Measurements from ENCODE around the gene CCL7.

Gene CCL7

GRCh38 chr17:34291721-34292348 lies 21.8 kb downstream of the CCL7 start:
- no peak for DNase-seq

DNA sequence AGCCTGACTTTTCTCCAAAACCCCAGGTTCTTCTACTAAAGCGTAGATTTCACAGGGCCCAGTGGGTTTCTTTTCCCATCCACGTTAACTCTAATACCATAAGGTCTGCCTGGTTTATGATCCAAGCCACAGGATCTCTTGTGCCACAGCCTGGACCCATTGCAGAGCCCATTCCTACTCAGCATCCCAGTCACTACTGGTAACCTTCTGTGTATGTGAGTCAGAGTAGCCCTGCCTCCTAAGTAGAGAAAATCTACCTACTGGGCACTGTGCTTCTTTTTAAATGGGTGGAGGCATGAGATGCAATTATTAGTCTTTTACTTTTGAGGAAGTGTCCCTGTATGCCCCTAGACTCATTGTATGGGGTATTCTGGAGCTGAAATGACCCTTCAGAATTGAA lies 29.0 kb downstream of the CCL7 start:
- no peak for DNase-seq

- DNase-seq, result no peak
These were observed 30.0 kb downstream of the CCL7 start for GRCh38 chr17:34299956-34300577.

- DNase-seq, result no peak
These were observed 30.8 kb downstream of the CCL7 start for GRCh38 chr17:34300652-34301370.

DNA sequence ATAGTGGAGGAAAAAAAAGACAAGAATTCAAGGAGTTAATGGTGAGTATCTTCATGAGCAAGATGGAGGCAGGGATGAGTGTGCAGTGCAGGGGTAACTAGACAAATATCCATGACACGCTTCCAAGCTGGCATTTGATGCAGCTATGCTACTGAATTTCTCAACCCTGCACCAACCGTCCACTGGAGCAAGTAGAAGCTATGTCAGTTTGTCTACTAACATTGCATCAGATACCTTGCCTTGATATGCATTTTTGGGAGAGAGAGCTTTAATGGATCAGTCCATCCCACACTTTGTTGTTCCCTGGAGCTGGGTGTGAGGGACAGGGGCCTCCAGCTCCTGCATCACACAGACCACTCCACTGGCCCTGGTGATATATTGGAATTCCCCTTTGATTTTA lies 32.0 kb downstream of the CCL7 start:
- DNase-seq, result no peak

GRCh38 chr17:34302636-34303035 lies 32.6 kb downstream of the CCL7 start:
- DNase-seq, result no peak

GRCh38 chr17:34303606-34304005 lies 33.6 kb downstream of the CCL7 start:
- DNase-seq, result no peak

DNA sequence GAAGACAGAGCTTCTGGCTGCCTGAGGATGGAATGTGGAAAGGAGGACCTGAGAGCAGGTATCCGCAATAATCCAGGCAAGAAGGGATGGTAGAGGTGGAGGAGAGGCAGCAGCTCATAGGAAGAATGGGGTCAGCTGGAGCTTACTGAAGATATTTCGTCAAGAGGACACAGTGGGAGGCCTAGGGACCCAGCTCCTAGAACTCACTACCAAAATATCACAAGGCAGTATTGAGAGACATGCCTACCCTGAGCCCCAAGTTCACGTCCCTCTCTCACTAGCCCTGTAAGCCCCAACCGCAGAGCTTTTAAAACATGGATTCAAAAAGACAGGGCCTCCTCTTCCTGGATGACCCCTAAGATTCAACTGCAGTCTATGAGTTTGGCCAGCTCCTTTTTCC lies 35.0 kb downstream of the CCL7 start:
- no peak for DNase-seq

- no peak for DNase-seq
These were observed 35.6 kb downstream of the CCL7 start for GRCh38 chr17:34305606-34306005.

GRCh38 chr17:34306466-34306865 lies 36.4 kb downstream of the CCL7 start:
- no peak for DNase-seq

- DNase-seq, result no peak
These were observed 37.1 kb downstream of the CCL7 start for GRCh38 chr17:34307110-34307509.

DNA sequence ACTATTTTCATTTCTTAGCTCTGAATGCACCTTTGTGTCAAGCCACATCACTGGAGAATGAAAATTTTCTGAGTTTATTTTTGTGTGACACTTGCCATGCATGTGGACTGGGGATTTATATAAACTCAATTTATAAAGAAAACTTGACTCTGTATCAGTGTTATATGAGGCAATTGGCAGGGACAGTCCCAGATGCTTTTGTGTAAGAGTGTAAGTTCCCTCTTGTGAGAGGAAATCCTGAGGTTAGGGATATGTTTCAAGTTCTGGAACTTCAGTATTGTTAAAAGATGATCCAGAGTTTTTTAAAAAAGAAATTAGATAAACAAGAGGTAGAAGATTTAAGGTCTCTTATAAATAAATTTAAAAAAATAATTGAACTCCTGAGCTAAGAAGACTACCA lies 38.4 kb downstream of the CCL7 start:
- no peak for DNase-seq

GRCh38 chr17:34311291-34311690 lies 41.3 kb downstream of the CCL7 start:
- DNase-seq, result no peak

DNA sequence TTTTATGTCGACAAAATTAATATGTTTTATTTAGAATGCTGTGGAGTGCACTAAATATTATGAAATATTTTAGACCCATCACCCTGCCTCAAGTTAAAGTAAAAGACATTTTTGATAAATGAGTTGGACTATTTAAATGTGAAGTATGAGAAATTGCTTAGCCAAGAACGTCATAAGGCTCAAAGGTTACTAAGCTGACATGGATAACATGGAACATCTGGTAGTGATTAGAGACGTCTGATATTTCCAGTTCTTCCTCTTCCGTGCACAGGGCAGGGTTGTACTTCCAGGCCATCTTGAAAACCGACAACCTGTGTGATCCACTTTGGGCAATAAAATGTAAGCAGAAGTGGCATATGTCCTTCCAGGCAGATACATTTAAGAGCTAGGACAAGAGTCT lies 42.1 kb downstream of the CCL7 start:
- DNase-seq, result no peak

GRCh38 chr17:34313164-34313563 lies 43.1 kb downstream of the CCL7 start:
- DNase-seq, result no peak

DNA sequence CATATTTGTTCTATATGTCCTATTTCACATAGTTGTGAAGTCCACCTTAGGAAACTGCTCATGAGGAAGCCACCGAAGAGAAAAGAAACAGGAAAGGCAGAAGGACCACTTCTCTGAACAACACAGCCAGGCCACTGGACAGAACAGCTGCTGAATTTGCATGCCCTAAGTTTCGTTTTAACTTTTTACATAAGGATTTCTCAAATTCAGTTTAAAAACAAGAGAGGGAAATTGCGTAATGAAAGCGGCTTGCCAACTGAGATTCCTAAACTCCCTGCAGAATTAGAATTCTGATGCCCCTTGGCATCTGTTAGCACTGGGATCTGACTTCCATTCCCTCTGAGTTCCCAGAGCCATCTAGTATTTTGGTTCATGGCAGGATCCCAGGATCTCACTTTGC lies 44.3 kb downstream of the CCL7 start:
- DNase-seq, result no peak

DNA sequence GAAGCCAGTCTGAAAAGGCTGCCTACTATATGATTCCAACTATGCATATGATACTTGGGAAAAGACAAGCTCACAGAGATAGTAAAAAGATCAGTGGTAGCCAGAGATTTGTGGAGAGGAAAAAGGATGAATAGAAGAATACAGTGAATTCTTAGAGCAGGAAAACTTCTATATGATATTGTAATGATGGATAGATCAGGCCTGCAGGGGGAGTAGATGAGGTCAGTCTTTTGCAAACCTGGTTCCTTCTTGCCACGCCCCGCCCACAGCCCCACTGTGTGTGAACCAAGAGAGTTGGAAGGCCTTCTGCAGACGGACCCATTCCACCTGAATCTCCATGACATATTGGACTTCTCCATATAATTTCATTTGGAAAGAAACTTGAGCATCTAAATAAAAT lies 48.5 kb downstream of the CCL7 start:
- no peak for DNase-seq

GRCh38 chr17:34319039-34319483 lies 49.0 kb downstream of the CCL7 start, which contains the start of gene CCL8:
TSS of gene CCL8 (plus strand) at chr17:34319435. CDS start at chr17:34319502, 67 bp downstream.
- no peak for DNase-seq

Data from amniotic stem cell (primary cell).